ENCODE results near the gene CD151.

Gene CD151

DNA sequence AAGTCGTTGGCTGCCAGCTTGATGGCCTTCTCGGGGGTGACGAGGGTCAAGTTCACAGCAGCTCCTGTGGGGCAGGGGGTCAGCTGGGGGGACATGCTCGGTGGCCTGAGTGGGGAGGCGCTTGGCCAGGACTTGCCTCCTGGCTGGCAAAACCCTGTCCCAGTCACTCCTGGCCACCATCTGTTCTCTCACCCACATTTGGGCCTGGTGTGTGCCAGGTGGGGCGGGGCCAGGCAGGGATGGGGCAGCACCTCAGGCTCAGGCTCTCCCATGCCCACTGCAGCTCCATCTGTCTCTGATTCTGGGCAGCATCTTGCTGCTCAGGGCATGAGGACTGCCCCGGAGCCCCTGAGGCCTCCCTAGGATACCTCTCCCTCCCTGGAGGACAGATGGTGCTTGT is 39.2 kb upstream of the CD151 start:
- Histone ChIP-seq H3K4me3 (ENCODE audit: control insufficient read depth in 1 of 7, extremely low read depth in 1 of 7, insufficient read depth in 4 of 7, low read depth in 2 of 7, low read length in 6 of 7) (no peak overlapping the region), H3K36me3 (ENCODE audit: control insufficient read depth in 4 of 4, insufficient read depth in 4 of 4, low read length in 3 of 4) (peaks cover 4 to 34% (median 20%) of the 10 kb centered on the region in 4 experiments), H3K27me3 (replicated peaks in 2 of 5; ENCODE audit: control insufficient read depth in 4 of 5, insufficient read depth in 5 of 5, low read length in 4 of 5) (peaks cover 0 to 25% (median 9%) of the 10 kb centered on the region in 5 experiments), H3K4me1 (ENCODE audit: control extremely low read depth in 1 of 4, control insufficient read depth in 4 of 4, insufficient read depth in 4 of 4, low read length in 3 of 4) (peaks cover 4 to 30% (median 26%) of the 10 kb centered on the region in 4 experiments), H3K27ac (ENCODE audit: insufficient read depth in 1 of 2, low read depth in 1 of 2, low read length in 2 of 2, poor library complexity in 1 of 2, severe bottlenecking in 2 of 2) (no peak overlapping the region), H3K9me3 (ENCODE audit: control extremely low read depth in 1 of 5, control insufficient read depth in 4 of 5, insufficient read depth in 2 of 5, low read depth in 1 of 5, low read length in 4 of 5) (no peaks in the 10 kb centered on the region)
- CTCF ChIA-PET: interaction anchor here (0.7 kb wide), 1 partner anchor 66 kb away, joined by 3 read pairs; no protein-coding TSS in a partner anchor
- no peak for DNase-seq
- POLR2A ChIA-PET: no interaction called here
- WGBS (ENCODE audit: insufficient coverage): 95% methylated on average over 7 of the region's 7 CpGs

DNA sequence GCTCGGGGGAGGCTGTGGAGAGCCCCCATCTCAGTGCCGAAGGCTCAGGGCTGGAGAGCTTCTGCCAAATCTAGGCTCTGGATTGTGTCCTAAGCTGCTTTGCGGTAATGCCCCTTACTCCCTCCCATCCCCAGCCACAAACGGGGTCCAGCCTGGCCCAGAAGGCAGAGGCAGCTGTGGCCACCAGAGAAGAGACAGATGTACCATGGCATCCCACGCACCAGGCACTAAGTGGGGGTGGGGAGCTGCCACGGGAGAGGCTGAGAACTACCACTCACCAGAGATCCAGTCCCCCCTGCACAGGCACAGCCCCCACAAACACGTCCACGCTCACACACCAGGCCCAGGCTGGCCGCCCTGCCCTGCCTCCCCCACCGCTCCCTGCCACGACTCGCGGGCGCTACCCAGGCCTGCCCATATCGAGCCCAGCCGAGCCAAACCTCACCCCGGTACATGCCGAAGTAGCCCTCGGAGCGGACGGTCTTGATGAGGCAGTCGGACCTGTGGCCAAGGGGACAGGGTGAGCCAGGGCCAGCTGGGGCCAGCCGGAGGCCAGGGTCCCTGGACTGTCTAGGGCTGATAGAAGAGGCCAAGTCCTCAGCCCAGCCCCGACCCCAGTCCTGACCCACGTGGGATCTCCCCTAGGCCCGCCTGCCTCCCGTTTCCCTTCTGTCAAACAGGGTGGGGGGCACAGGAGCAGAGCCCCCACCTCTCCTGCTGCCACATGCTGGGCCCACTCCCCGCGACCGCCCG is 38.6 kb upstream of the CD151 start:
- Histone ChIP-seq H3K9me3 (ENCODE audit: control extremely low read depth in 1 of 5, control insufficient read depth in 4 of 5, insufficient read depth in 2 of 5, low read depth in 1 of 5, low read length in 4 of 5) (no peaks in the 10 kb centered on the region), H3K36me3 (ENCODE audit: control insufficient read depth in 4 of 4, insufficient read depth in 4 of 4, low read length in 3 of 4) (peaks cover 4 to 35% (median 20%) of the 10 kb centered on the region in 4 experiments), H3K27me3 (replicated peaks in 2 of 5; ENCODE audit: control insufficient read depth in 4 of 5, insufficient read depth in 5 of 5, low read length in 4 of 5) (peaks cover 0 to 19% (median 6%) of the 10 kb centered on the region in 5 experiments), H3K4me3 (ENCODE audit: control insufficient read depth in 1 of 7, extremely low read depth in 1 of 7, insufficient read depth in 4 of 7, low read depth in 2 of 7, low read length in 6 of 7) (no peak overlapping the region), H3K4me1 (ENCODE audit: control extremely low read depth in 1 of 4, control insufficient read depth in 4 of 4, insufficient read depth in 4 of 4, low read length in 3 of 4) (peaks cover 4 to 30% (median 26%) of the 10 kb centered on the region in 4 experiments), H3K27ac (ENCODE audit: insufficient read depth in 1 of 2, low read depth in 1 of 2, low read length in 2 of 2, poor library complexity in 1 of 2, severe bottlenecking in 2 of 2) (no peak overlapping the region)
- no peak for DNase-seq
- WGBS (ENCODE audit: insufficient coverage): 96% methylated on average over 28 of the region's 31 CpGs
- CTCF ChIA-PET: interaction anchor here (0.9 kb wide), 1 partner anchor 15 kb away, joined by 3 read pairs; no protein-coding TSS in a partner anchor
- POLR2A ChIA-PET: no interaction called here

DNA sequence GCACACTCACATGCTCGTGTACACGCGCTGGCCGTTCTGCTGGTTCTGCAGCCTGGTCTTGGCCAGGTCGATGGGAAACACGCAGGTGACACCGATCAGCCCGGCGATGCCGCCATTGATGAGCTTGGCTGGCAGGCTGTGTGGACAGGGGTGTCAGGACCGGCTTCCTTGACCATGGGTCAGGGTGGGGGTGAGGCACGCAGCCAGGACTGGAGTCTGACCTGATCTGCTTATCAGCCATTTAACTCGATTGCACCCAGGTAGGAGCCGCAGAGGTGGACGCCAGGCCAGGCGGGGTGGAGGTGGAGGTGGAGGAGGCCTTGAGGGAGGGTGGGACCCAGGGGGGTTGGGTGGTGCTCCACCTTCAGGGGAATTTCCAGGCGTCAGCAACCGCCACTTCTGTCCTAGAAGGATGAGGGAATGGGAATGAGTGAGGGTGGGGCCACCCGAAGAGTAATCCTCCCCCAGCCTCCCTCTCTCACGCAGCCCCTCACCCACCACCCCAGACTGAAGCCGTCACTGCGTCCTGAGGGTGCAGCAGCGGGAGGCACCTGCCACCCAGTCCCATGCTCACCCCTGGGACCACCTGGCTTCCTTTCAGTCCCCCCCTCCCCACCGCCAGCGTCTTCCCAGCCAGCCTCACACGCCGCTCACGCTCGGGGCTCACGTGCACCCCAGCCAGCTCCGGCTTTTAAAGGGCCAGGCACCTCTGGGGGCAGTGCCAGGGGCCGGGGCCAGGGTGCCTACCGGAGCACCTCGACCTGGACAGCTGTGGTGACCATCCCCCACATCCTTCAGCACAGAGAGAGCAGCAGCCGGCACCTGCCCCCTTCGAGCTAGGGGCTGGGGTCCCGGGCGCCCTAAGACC is 37.8 kb upstream of the CD151 start:
- no peak for DNase-seq
- ChIA-PET CTCF (interaction anchor here (0.9 to 1.2 kb wide), 2 partner anchors 11 to 16 kb away, joined by 3 read pairs; no protein-coding TSS in a partner anchor), POLR2A (no interaction called here)
- H3K4me3 ChIP-seq (ENCODE audit: control insufficient read depth in 1 of 7, extremely low read depth in 1 of 7, insufficient read depth in 4 of 7, low read depth in 2 of 7, low read length in 6 of 7): peak overlapping the region in 2 of 7 experiments; percentile 91 to 96
- peaks cover 4 to 44% (median 24%) of the 10 kb centered on the region in 4 experiments for H3K36me3 ChIP-seq (ENCODE audit: control insufficient read depth in 4 of 4, insufficient read depth in 4 of 4, low read length in 3 of 4)
- peaks cover 0 to 12% (median 2%) of the 10 kb centered on the region in 5 experiments for H3K27me3 ChIP-seq (replicated peaks in 2 of 5; ENCODE audit: control insufficient read depth in 4 of 5, insufficient read depth in 5 of 5, low read length in 4 of 5)
- H3K27ac ChIP-seq (ENCODE audit: insufficient read depth in 1 of 2, low read depth in 1 of 2, low read length in 2 of 2, poor library complexity in 1 of 2, severe bottlenecking in 2 of 2): peak overlapping the region in 1 of 2 experiments; percentile 66
- peaks cover 4 to 30% (median 26%) of the 10 kb centered on the region in 4 experiments for H3K4me1 ChIP-seq (ENCODE audit: control extremely low read depth in 1 of 4, control insufficient read depth in 4 of 4, insufficient read depth in 4 of 4, low read length in 3 of 4)
- no peaks in the 10 kb centered on the region for H3K9me3 ChIP-seq (ENCODE audit: control extremely low read depth in 1 of 5, control insufficient read depth in 4 of 5, insufficient read depth in 2 of 5, low read depth in 1 of 5, low read length in 4 of 5)
- 83% methylated on average over 20 of the region's 38 CpGs for WGBS (ENCODE audit: insufficient coverage)

DNA sequence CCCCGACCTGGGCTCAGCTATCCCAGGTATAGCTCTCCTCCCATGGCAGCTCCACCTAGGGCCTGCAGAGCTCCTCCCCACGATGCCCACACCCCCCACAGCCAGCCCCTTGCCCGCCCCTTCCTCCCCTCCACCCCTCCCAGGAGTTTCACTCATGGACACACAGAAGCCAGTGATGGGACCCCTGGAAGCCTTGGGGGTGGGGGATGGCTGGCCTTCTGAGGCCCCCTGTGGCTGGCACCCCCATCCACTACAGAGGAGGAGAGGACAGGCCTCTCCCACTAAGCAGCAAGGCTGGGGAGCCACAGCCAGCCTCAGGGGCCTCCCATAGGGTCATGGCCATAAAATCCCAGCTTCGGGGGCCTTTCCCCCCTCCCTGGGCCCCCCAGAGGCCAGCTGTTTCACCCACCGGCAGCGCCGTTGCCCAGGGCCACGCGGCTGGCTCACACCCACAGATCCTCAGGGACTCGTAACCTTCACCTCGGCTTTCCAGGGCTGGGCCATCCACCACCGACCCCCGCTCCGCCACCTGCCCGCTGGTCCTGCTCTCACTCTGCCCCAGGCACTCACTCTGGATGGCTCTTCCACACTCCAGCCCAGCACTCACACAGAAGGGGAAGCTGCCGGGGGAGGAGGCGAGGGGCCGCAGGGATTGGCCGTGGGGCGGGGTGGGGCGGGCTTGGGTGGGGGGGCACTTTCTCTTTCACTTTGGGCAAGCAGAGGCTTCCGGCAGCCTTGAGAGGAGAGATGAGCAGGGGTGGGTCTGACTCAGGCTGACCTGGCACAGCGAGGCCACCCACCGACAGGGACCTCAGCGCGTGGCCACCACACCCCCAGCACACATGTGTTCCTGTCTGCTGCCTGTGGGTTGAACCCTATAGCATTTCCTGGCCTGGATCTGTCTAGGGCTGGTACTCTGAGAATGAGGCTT is 36.9 kb upstream of the CD151 start:
- Histone ChIP-seq H3K4me1 (ENCODE audit: control extremely low read depth in 1 of 4, control insufficient read depth in 4 of 4, insufficient read depth in 4 of 4, low read length in 3 of 4) (peaks cover 4 to 30% (median 26%) of the 10 kb centered on the region in 4 experiments), H3K9me3 (ENCODE audit: control extremely low read depth in 1 of 5, control insufficient read depth in 4 of 5, insufficient read depth in 2 of 5, low read depth in 1 of 5, low read length in 4 of 5) (no peaks in the 10 kb centered on the region), H3K4me3 (ENCODE audit: control insufficient read depth in 1 of 7, extremely low read depth in 1 of 7, insufficient read depth in 4 of 7, low read depth in 2 of 7, low read length in 6 of 7) (peak overlapping the region; percentile 40 to 96 (median 86)), H3K36me3 (ENCODE audit: control insufficient read depth in 4 of 4, insufficient read depth in 4 of 4, low read length in 3 of 4) (peaks cover 4 to 52% (median 32%) of the 10 kb centered on the region in 4 experiments), H3K27me3 (replicated peaks in 2 of 5; ENCODE audit: control insufficient read depth in 4 of 5, insufficient read depth in 5 of 5, low read length in 4 of 5) (peaks cover 0 to 5% (median 0%) of the 10 kb centered on the region in 5 experiments), H3K27ac (ENCODE audit: insufficient read depth in 1 of 2, low read depth in 1 of 2, low read length in 2 of 2, poor library complexity in 1 of 2, severe bottlenecking in 2 of 2) (peak overlapping the region in 1 of 2 experiments; percentile 79)
- whole genome bisulfite sequencing (ENCODE audit: insufficient coverage): 2% methylated on average over 18 of the region's 26 CpGs
- DNase-seq: peak; percentile 84 to 91 (median 91)
- CTCF ChIA-PET: interaction anchor here (1.2 to 1.4 kb wide), 2 partner anchors 10 to 12 kb away, joined by 3 to 5 read pairs; no protein-coding TSS in a partner anchor
- POLR2A ChIA-PET: interaction anchor here (1.8 kb wide), 1 partner anchor 14 kb away, joined by 5 read pairs; the partner anchor contains the start of gene RPLP2

DNA sequence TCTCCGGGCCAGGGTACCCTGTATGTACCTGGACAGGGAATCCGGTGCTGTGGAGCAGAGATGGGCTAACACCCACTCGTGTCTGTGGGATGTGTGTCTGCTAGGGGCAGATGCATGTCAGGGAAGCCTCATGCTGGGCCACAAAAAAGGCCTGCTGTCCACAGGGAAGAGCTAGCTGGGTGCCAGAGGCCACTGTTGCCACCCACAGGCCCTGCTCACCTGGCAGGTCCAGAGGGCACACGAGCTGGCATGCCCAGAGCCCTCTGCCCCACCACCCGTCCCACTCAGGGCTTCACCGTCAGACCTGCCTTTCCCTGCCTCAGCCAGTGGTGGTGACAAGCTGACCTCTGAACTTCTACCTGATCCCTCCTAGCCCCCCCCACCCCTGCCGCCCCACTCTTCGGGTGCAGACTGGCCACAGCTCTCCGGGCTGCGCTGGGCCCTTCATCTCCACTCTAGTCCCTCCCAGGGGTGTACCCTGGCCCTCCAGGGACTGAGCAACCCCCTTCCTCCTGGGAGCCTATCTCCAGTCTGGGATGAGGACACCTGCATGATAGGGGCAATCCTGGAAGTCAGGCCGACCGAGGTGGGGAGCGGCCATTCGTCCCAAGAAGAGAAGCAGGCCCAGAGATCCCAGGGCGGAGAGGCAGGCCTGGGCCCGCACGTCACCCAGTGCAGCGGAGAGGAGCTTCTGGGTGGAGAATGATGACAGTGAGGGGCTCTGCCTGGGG is 36.0 kb upstream of the CD151 start:
- POLR2A ChIA-PET: interaction anchor here (1.8 kb wide), 1 partner anchor 13 kb away, joined by 5 read pairs; the partner anchor contains the start of gene RPLP2
- peak overlapping the region in 1 of 2 experiments; percentile 79 for H3K27ac ChIP-seq (ENCODE audit: insufficient read depth in 1 of 2, low read depth in 1 of 2, low read length in 2 of 2, poor library complexity in 1 of 2, severe bottlenecking in 2 of 2)
- H3K4me3 ChIP-seq (ENCODE audit: control insufficient read depth in 1 of 7, extremely low read depth in 1 of 7, insufficient read depth in 4 of 7, low read depth in 2 of 7, low read length in 6 of 7): peak overlapping the region; percentile 59 to 96 (median 86)
- H3K9me3 ChIP-seq (ENCODE audit: control extremely low read depth in 1 of 5, control insufficient read depth in 4 of 5, insufficient read depth in 2 of 5, low read depth in 1 of 5, low read length in 4 of 5): no peaks in the 10 kb centered on the region
- H3K36me3 ChIP-seq (ENCODE audit: control insufficient read depth in 4 of 4, insufficient read depth in 4 of 4, low read length in 3 of 4): peaks cover 4 to 54% (median 33%) of the 10 kb centered on the region in 4 experiments
- H3K4me1 ChIP-seq (ENCODE audit: control extremely low read depth in 1 of 4, control insufficient read depth in 4 of 4, insufficient read depth in 4 of 4, low read length in 3 of 4): peaks cover 4 to 30% (median 26%) of the 10 kb centered on the region in 4 experiments
- H3K27me3 ChIP-seq (replicated peaks in 2 of 5; ENCODE audit: control insufficient read depth in 4 of 5, insufficient read depth in 5 of 5, low read length in 4 of 5): no peaks in the 10 kb centered on the region
- 32% methylated on average over 14 of the region's 18 CpGs for WGBS (ENCODE audit: insufficient coverage)
- no peak for DNase-seq
- CTCF ChIA-PET: interaction anchor here (1.4 to 1.7 kb wide), 3 partner anchors 9 to 18 kb away, joined by 3 to 6 read pairs (median 5); no protein-coding TSS in a partner anchor
